ENCODE measurements around the gene TMEM107.
A peak's percentile ranks its signal among the peaks of the same experiment; 100 is the strongest.

The TMEM107 gene

DNA sequence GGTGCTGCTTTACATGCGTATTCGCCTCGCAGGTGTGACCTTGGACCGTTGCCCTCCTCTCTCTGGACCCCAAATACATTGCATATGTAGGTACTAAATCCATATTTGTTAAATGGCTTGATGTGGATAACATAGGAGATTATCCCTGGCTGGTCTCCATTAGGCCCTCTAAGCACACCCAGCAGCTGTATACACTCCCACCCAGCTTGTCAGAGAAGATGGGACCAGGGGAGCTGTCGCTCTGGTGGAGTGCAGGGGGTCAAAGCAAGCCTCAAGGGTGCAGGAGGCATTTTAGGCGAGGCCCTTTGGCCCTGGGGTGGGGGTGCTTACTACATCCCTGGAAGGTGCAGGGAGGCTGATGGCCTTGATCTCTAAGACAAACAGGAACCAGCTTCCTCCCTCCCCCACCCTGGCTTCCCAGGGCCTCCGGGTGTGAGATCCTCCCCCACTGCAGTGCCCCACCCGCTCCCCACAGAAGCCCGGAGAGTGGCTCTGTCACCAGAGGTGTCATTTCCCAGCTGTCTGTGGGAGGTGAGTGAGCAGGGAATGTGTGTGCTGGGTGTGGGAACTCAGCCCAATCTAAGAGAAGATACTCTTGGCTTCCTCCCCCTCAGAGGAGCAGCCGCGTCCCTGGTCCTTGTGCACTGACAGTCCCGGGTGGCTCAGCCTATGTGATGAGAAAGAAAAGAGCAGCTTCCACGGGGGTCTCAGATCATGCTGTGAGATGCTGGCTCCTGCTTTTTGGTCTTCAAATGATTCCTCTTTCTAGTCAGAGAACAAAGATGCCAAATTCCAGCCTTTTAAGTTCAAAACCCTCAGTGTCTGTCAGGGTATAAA is 12.0 kb downstream of the TMEM107 start:
- intact Hi-C loops (cut with DNase I), result loop anchor here (1.0 to 2.0 kb wide), 2 partner anchors 9 to 23 kb away; no protein-coding TSS in a partner anchor
- DNase-seq, result peak in 8 of 10 donors; percentile 69 to 96 (median 78)

DNA sequence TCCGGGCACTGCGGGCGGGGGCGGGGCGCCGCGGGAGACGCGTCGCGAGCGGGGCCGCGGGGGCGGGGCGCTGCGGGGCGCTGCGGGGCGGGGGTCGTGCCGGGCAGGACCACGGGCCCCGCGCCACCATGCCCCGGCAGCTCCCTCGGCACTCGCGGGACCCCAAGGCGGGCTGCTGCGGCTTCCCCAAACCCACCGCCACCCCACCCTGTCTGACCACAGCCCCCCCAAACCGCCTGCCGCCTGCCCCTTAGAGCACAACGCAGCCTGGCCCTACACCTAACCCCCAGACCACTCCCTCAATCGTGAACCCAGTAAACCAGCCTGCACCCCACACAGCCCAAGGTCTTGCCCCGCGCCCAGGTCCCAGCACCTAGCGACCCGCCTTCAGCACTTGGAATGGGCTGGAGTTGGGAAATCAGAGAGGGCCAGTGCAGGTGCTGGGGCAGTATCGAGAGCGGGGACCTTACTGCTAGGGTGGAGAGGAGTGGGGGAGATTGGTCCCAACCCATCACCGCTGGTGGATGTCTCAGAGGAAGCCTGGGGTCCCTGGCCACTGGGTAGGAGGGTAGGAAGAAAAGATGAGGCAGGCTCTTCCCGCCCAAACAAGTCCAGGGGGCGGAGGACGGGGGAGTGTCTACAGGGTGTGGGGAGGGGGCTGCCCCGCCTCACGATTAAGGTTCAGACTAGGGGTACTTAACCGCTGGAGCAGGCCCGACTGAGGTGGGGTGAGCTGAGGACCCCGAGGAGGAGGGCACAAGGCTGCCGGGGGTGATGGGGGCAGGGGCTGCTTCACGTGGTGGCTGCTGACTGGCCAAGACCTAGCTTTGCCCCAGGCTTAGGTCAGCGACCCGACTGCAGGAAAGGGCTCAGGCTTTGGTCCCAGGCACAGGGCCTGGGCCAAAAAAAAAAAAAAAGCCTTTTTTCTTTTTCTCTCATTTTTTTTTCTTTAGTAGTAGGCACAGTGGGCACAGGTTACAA is 12.9 kb downstream of the TMEM107 start:
- intact Hi-C loops (cut with DNase I), result loop anchor here (2.0 kb wide), 1 partner anchor 24 kb away; no protein-coding TSS in a partner anchor
- peak in 4 of 10 donors; percentile 24 to 75 (median 70) for DNase-seq

- intact Hi-C loops (cut with DNase I), result loop anchor here (2.0 kb wide), 1 partner anchor 24 kb away; no protein-coding TSS in a partner anchor
- peak; percentile 66 to 97 (median 82) for DNase-seq
Observed at GRCh38 chr17:8162233-8162996, 13.8 kb downstream of the TMEM107 start, which contains the start of gene VAMP2. TSS of gene VAMP2 (minus strand) at chr17:8162948. CDS start at chr17:8162879, 69 bp downstream.

DNA sequence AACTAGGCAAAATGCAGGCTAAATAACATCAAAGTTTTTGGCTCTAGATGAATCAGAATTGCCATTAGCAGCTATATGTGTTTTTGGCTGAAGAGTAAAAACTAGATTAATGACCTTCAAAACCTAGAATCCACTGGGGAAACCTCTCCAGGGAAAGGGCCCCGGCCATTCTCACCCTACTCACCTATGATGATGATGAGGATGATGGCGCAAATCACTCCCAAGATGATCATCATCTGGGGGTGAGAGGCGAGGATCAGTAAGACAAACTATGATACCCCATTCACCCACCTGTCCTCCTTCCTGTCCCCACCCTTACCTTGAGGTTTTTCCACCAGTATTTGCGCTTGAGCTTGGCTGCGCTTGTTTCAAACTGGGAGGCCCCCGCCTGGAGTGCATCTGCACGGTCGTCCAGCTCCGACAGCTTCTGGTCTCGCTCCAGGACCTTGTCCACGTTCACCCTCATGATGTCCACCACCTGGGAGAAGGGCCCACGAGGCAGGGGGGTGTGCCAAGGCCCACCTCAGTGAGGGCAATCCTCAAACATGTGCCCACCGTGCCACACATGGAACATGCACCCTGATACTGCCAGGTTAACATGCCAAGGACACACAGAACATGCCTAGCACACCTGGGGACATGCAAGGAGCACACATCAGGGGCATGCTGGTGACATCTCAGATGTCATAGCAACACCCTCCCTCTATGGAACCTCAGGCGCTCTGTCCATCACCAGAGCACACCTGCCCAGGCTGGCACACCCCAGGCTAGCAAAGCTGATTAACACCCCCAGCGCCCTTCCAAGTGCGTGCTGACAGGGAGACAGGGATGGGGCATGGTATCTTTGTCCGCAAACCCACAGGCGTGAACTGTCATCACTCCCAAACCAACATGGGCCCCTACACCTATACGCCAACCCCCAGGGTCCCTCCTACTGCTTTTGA is 14.6 kb downstream of the TMEM107 start:
- intact Hi-C loops (cut with DNase I), result loop anchor here (2.0 kb wide), 1 partner anchor 25 kb away; no protein-coding TSS in a partner anchor
- peak in 3 of 10 donors; percentile 63 to 78 (median 75) for DNase-seq

- intact Hi-C loops (cut with DNase I), result no loop called here
- DNase-seq, result peak in 3 of 10 donors; percentile 25 to 46 (median 27)
Observed at GRCh38 chr17:8160741-8161221, 15.4 kb downstream of the TMEM107 start.

DNA sequence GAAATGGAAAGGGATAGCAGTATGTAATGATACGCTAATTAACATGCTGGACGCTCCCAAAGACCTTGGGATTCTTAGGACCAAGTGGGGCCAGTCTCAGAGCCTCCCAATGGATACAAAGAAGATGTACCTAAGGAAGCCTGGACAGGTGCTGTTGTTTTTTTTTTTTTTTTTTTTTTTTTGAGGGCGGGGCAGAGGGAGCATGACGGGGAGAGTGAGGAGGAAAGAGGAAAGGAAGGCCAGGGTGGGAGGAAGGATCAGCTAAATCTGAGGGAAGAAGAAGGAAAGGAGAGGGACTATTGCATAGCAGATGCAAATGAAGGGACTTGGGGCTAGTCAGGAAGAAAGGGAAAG is 16.0 kb downstream of the TMEM107 start:
- peak in 2 of 10 donors; percentile 3 to 8 for DNase-seq
- intact Hi-C loops (cut with DNase I), result no loop called here

- peak in 3 of 10 donors; percentile 28 to 47 (median 29) for DNase-seq
- intact Hi-C loops (cut with DNase I), result loop anchor here (5.0 kb wide), 1 partner anchor 37 kb away; the partner anchor contains the start of gene HES7
Observed at GRCh38 chr17:8159459-8160223, 16.5 kb downstream of the TMEM107 start.

GRCh38 chr17:8159032-8159400 is 17.2 kb downstream of the TMEM107 start:
- DNase-seq, result no peak
- intact Hi-C loops (cut with DNase I), result loop anchor here (5.0 kb wide), 1 partner anchor 37 kb away; the partner anchor contains the start of gene HES7

GRCh38 chr17:8158267-8159031 is 17.7 kb downstream of the TMEM107 start:
- peak; percentile 79 to 98 (median 93) for DNase-seq
- intact Hi-C loops (cut with DNase I), result loop anchor here (5.0 kb wide), 1 partner anchor 36 kb away; the partner anchor contains the start of gene HES7

- intact Hi-C loops (cut with DNase I), result loop anchor here (1.0 to 5.0 kb wide), 2 partner anchors 18 to 34 kb away; partner anchors contain the start of gene HES7
- DNase-seq, result peak; percentile 98 to 100 (median 99)
Observed at GRCh38 chr17:8156246-8156992, 19.8 kb downstream of the TMEM107 start.

- peak in 2 of 10 donors; percentile 52 to 69 for DNase-seq
- intact Hi-C loops (cut with DNase I), result loop anchor here (1.0 to 5.0 kb wide), 2 partner anchors 18 to 34 kb away; partner anchors contain the start of gene HES7
Observed at GRCh38 chr17:8155996-8156245, 20.3 kb downstream of the TMEM107 start.

GRCh38 chr17:8155231-8155995 is 20.8 kb downstream of the TMEM107 start:
- intact Hi-C loops (cut with DNase I), result loop anchor here (5.0 kb wide), 1 partner anchor 33 kb away; the partner anchor contains the start of gene HES7
- DNase-seq, result peak in 2 of 10 donors; percentile 15 to 38

- intact Hi-C loops (cut with DNase I), result loop anchor here (5.0 kb wide), 1 partner anchor 32 kb away; the partner anchor contains the start of gene HES7
- no peak for DNase-seq
Observed at GRCh38 chr17:8154608-8155155, 21.5 kb downstream of the TMEM107 start.

GRCh38 chr17:8153957-8154607 is 22.1 kb downstream of the TMEM107 start:
- intact Hi-C loops (cut with DNase I), result no loop called here

More at GRCh38 chr17:8153957-8154607, 22.1 kb downstream of the TMEM107 start:
- peak; percentile 95 to 99 (median 98) for DNase-seq

Data from posterior cingulate gyrus (tissue), 11 donors.